ENCODE data around the gene BIRC7.

Gene BIRC7

DNA sequence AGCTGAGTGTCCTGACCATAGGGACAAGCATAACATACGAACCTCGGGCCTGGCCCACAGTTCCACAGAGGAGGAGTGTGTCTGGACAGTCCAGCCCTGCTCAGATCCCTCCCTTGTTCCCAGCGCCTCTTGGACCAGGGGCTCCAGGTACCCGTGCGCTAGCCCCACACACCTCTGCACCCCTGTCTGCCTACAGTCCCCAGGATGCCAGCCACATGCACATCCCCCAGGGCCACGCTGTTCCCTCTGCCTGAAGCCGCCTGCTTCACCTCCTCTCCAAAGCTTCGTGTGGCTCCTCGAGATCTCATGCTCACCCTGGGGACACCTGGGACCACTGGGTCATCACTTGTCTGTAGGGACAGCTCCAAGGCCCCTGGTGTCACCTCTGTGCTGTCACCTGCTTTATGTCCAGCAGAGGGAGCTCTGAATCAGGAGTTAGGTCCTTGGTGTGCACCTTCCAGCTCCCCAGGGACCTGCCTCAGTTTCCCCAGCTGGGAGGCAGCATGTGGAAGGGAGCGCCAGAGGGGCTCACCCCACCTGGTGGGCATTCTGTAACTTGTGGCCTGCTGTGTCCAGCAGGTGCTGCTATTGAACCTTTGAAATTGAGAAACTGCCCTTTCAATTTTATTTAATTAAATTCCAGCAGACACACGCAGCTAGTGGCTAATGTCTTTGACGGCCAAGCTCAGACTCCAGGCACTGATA is 12.4 kb upstream of the BIRC7 start:
- no peak overlapping the region for H3K4me3 ChIP-seq (ENCODE audit: low read depth, low read length)
- in situ Hi-C loops (cut with HindIII; ENCODE audit: low sequenced_read_pairs), result no loop called here
- peak; percentile 35 for DNase-seq (ENCODE audit: low read depth, low spot score)
- TF ChIP-seq, protein P1, sequence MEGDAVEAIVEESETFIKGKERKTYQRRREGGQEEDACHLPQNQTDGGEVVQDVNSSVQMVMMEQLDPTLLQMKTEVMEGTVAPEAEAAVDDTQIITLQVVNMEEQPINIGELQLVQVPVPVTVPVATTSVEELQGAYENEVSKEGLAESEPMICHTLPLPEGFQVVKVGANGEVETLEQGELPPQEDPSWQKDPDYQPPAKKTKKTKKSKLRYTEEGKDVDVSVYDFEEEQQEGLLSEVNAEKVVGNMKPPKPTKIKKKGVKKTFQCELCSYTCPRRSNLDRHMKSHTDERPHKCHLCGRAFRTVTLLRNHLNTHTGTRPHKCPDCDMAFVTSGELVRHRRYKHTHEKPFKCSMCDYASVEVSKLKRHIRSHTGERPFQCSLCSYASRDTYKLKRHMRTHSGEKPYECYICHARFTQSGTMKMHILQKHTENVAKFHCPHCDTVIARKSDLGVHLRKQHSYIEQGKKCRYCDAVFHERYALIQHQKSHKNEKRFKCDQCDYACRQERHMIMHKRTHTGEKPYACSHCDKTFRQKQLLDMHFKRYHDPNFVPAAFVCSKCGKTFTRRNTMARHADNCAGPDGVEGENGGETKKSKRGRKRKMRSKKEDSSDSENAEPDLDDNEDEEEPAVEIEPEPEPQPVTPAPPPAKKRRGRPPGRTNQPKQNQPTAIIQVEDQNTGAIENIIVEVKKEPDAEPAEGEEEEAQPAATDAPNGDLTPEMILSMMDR (IDR thresholded peaks at IDR 0.05; ENCODE audit: low read depth, low read length), result peak; percentile 83

DNA sequence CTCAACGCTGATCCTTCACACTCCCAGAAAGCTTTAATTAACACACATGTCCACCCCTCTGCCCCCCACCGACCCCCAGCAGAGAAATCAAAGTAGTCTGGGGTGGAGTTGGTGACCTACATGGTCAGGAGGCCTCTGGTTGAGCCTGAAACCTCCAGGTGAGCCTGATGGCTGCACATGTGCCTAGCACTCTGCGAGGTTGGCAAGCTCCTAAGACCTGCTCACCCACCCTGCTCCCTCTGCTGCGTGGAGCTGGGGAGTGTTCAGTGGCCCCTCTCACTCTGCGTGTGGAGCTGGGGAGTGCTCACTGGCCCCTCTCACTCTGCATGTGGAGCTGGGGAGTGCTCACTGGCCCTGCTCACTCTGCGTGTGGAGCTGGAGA is 11.9 kb upstream of the BIRC7 start:
- TF ChIP-seq, protein P1 (IDR thresholded peaks at IDR 0.05; ENCODE audit: low read depth, low read length), result no peak
- no peak for DNase-seq (ENCODE audit: low read depth, low spot score)
- in situ Hi-C loops (cut with HindIII; ENCODE audit: low sequenced_read_pairs), result no loop called here
- no peak overlapping the region for H3K4me3 ChIP-seq (ENCODE audit: low read depth, low read length)

DNA sequence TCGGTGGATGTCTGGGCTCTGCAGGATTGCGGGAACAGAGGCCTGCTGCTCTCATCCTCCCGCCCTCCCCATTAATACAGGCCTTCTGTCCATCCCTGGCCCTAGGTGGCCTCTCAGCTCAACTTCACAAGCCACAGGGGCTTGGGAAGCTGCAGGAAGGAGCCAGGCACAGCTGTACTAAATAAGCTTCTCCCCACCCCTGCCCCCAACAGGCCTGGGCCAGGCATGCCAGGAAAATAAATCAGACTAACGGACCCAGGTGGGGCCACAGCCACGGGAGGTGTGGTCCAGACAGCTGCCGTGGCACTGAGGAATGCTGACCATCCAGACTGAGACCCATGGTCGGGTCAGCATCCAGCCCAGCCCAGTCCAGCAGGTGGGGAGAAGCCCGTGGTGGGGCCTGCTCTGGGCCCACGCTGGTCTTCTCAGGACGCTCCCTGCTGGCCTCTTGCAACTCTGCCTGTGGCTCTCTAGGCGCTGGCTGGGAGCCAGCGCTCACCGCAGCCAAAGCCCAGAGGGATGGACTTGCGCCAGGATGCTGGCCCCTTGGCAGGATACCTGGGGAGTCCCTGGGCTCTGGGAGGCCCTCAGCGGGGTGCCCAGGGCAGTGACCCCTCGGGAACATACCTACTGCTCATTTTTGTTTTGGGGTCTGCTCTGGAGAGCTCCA is 11.2 kb upstream of the BIRC7 start:
- TF ChIP-seq, protein P1 (IDR thresholded peaks at IDR 0.05; ENCODE audit: low read depth, low read length), result peak; percentile 44
- in situ Hi-C loops (cut with HindIII; ENCODE audit: low sequenced_read_pairs), result no loop called here
- DNase-seq (ENCODE audit: low read depth, low spot score), result peak; percentile 74
- no peak overlapping the region for H3K4me3 ChIP-seq (ENCODE audit: low read depth, low read length)

DNA sequence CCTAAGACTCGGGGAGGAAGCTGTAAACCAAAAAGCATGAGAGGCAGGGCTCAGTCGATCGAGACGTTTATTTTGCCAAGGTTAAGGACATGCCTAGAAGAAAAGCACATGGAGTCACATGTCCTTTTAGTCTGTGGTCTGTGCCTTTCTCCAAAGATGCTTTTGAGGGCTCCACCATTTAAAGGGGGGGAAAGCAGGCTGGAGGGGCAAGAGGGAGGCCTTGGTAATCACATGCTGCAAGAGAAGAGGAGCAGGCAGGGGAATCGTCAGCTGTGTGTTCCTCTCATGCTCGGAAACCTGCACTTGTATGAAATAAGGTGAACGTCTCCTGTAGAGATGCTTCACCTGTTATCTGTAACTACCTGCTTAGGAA is 10.6 kb upstream of the BIRC7 start:
- no peak for DNase-seq (ENCODE audit: low read depth, low spot score)
- H3K4me3 ChIP-seq (ENCODE audit: low read depth, low read length), result no peak overlapping the region
- TF ChIP-seq, protein P1 (IDR thresholded peaks at IDR 0.05; ENCODE audit: low read depth, low read length), result no peak
- in situ Hi-C loops (cut with HindIII; ENCODE audit: low sequenced_read_pairs), result no loop called here

DNA sequence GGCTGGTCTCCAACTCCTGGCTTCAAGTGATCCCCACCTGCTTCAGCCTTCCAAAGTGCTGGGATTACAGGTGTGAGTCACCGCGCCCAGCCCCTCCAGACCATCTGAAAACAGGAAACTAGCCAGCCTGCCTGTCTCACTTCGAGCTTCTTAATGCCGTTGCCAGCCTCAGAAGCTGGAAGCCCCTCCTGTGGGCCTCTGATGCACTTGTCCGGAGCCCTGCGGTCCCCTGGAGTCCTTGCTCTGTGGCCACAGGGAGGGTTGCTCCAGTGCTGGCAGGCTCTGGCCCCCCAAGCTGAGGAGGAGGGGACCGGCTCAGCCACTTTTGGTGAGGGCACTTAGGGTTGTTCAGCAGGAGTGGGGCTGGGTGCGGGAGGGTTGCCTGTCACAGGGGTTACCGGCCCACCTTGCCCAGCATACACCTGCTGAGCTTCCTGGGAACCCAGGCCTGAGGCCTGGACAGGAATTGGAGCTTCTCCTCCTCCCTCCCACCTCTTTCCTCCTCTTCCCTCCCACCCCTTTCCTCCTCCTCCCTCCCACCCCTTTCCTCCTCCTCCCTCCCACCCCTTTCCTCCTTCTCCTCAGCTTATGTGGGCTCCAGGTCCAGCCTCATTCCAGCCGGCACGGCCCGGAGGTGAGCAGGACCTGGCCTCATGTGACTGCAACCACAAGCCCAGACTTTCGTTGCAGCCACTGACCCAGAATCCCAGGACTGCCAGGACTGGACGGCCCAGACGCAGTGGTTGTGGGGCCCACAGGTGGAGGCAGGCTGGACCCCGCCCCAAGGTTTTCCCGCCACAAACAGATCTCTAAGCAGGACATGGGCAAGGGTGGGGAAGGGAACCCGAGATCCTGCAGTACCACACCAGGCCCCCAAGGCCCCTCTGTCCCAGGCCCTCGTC is 9.4 kb upstream of the BIRC7 start:
- in situ Hi-C loops (cut with HindIII; ENCODE audit: low sequenced_read_pairs), result no loop called here
- DNase-seq (ENCODE audit: low read depth, low spot score), result no peak
- no peak overlapping the region for H3K4me3 ChIP-seq (ENCODE audit: low read depth, low read length)
- TF ChIP-seq, protein P1 (IDR thresholded peaks at IDR 0.05; ENCODE audit: low read depth, low read length), result no peak

DNA sequence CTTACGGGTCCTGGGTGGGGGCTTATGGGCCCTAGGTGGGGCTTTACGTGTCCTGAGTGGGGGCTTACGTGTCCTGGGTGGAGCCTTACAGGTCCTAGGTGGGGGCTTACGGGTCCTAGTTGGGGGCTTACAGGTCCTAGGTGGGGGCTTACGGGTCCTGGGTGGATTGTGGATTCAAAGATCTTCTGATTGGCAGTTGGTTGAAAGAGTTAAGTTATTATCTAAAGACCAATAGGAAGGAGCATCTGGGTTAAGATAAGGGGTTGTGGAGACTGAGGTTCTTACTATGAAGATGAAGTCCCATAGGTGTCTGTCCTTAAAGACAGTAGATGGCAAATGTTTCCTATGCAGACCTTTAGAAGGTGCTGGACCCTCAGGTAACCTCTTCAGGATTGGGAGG is 8.4 kb upstream of the BIRC7 start:
- H3K4me3 ChIP-seq (ENCODE audit: low read depth, low read length), result no peak overlapping the region
- TF ChIP-seq, protein P1 (IDR thresholded peaks at IDR 0.05; ENCODE audit: low read depth, low read length), result no peak
- in situ Hi-C loops (cut with HindIII; ENCODE audit: low sequenced_read_pairs), result no loop called here
- DNase-seq (ENCODE audit: low read depth, low spot score), result no peak

Measured in astrocyte of the spinal cord (primary cell).